ENCODE data around the gene CXCR6.

CXCR6 gene

GRCh38 chr3:45969953-45970352 lies 26.7 kb downstream of the CXCR6 start:
- no peak for DNase-seq (ENCODE audit: extremely low read depth, insufficient read length)
- no peaks in the 10 kb centered on the region for H3K27me3 ChIP-seq (replicated peaks; ENCODE audit: control insufficient read depth, insufficient read depth, low read length)
- no peak overlapping the region for H3K4me3 ChIP-seq (replicated peaks; ENCODE audit: low read depth, low read length)
- H3K36me3 ChIP-seq (ENCODE audit: control insufficient read depth, insufficient read depth, low read length), result peaks cover 25% of the 10 kb centered on the region
- TF ChIP-seq CTCF (IDR thresholded peaks at IDR 0.05; ENCODE audit: insufficient read depth, low read length, poor library complexity, severe bottlenecking), result no peak

- Histone ChIP-seq H3K4me3 (replicated peaks; ENCODE audit: low read depth, low read length) (no peak overlapping the region), H3K27me3 (replicated peaks; ENCODE audit: control insufficient read depth, insufficient read depth, low read length) (no peaks in the 10 kb centered on the region), H3K36me3 (ENCODE audit: control insufficient read depth, insufficient read depth, low read length) (peaks cover 11% of the 10 kb centered on the region)
- DNase-seq (ENCODE audit: extremely low read depth, insufficient read length), result no peak
- no peak for TF ChIP-seq CTCF (IDR thresholded peaks at IDR 0.05; ENCODE audit: insufficient read depth, low read length, poor library complexity, severe bottlenecking)
Measured at GRCh38 chr3:45972534-45973402, 29.5 kb downstream of the CXCR6 start.

GRCh38 chr3:45974686-45975085 lies 31.4 kb downstream of the CXCR6 start:
- Histone ChIP-seq H3K27me3 (replicated peaks; ENCODE audit: control insufficient read depth, insufficient read depth, low read length) (no peaks in the 10 kb centered on the region), H3K4me3 (replicated peaks; ENCODE audit: low read depth, low read length) (no peak overlapping the region), H3K36me3 (ENCODE audit: control insufficient read depth, insufficient read depth, low read length) (peaks cover 7% of the 10 kb centered on the region)
- TF ChIP-seq CTCF (IDR thresholded peaks at IDR 0.05; ENCODE audit: insufficient read depth, low read length, poor library complexity, severe bottlenecking), result no peak
- DNase-seq (ENCODE audit: extremely low read depth, insufficient read length), result no peak

- DNase-seq (ENCODE audit: extremely low read depth, insufficient read length), result no peak
- no peaks in the 10 kb centered on the region for H3K27me3 ChIP-seq (replicated peaks; ENCODE audit: control insufficient read depth, insufficient read depth, low read length)
- no peak overlapping the region for H3K4me3 ChIP-seq (replicated peaks; ENCODE audit: low read depth, low read length)
- no peak for TF ChIP-seq CTCF (IDR thresholded peaks at IDR 0.05; ENCODE audit: insufficient read depth, low read length, poor library complexity, severe bottlenecking)
- H3K36me3 ChIP-seq (ENCODE audit: control insufficient read depth, insufficient read depth, low read length), result peaks cover 7% of the 10 kb centered on the region
Measured at GRCh38 chr3:45975686-45976085, 32.4 kb downstream of the CXCR6 start.

- H3K27me3 ChIP-seq (replicated peaks; ENCODE audit: control insufficient read depth, insufficient read depth, low read length), result no peaks in the 10 kb centered on the region
- H3K36me3 ChIP-seq (ENCODE audit: control insufficient read depth, insufficient read depth, low read length), result peaks cover 7% of the 10 kb centered on the region
- no peak for TF ChIP-seq CTCF (IDR thresholded peaks at IDR 0.05; ENCODE audit: insufficient read depth, low read length, poor library complexity, severe bottlenecking)
- DNase-seq (ENCODE audit: extremely low read depth, insufficient read length), result no peak
- no peak overlapping the region for H3K4me3 ChIP-seq (replicated peaks; ENCODE audit: low read depth, low read length)
Measured at GRCh38 chr3:45976191-45977091, 33.2 kb downstream of the CXCR6 start.

Data from GM06990 (cell line).